Endothelial cell of umbilical vein (primary cell): ENCODE measurements around the gene PARD6G. TPM values are rescaled to one million over a fixed set of nuclear protein-coding genes. Genes with fewer than 3 reads are reported as not detected.

Source experiments
- BruUV-seq: library from RNA; stranded (reverse); fragments of 400-500 nt; replicated peaks from 2 replicates; lab custom pipeline; 2021; lab: Mats Ljungman, UMichigan
- CTCF ChIA-PET: fragments of 300-600, 350-600 bp; sonication (Branson Sonifier 250); formaldehyde crosslinking; loops from one replicate; lab custom pipeline; 2021; ENCODE audit warnings: antibody characterized with exemption, inconsistent platforms; lab: Charles Lee
- POLR2A ChIA-PET: fragments of 300-600, 350-600 bp; sonication (Branson Sonifier 250); formaldehyde crosslinking; loops from one replicate; lab custom pipeline; 2021; ENCODE audit warnings: antibody characterized with exemption, inconsistent platforms; lab: Charles Lee
- DNase-seq: peaks from one replicate; pipeline ENCODE4 v3.0.0-alpha.2; 2011; ENCODE audit warnings: low read depth, low spot score
- FAIRE-seq: peaks from 2 replicates; lab custom pipeline; 2011; peaks lifted over from hg19 to GRCh38; lab: Jason Lieb, UNC
- H2AFZ ChIP-seq: 2 replicates; pipeline ENCODE4 v1.6.0; 2012; ENCODE audit warnings: low read depth, low read length, control low read depth, inconsistent platforms
- H3K27ac ChIP-seq: 2 replicates; pipeline ENCODE4 v1.5.1; 2011; ENCODE audit warnings: low read depth, mild to moderate bottlenecking, control low read depth, low read length, moderate library complexity; ENCODE audit not compliant: insufficient read depth
- H3K27me3 ChIP-seq, 2 experiments: 2 replicates each; pipeline versions ENCODE4 v1.6.0 to v1.6.1; 2011; ENCODE audit warnings: low read length in 2 of 2, mixed read lengths in 1 of 2; ENCODE audit not compliant: control insufficient read depth in 2 of 2, insufficient read depth in 2 of 2
- H3K36me3 ChIP-seq, 2 experiments: 2 replicates in 1 of 2; 3 replicates in 1 of 2; pipeline ENCODE4 v1.5.1; 2011; ENCODE audit warnings: low read length in 2 of 2, mild to moderate bottlenecking in 1 of 2, moderate library complexity in 1 of 2; ENCODE audit not compliant: control insufficient read depth in 2 of 2, insufficient read depth in 2 of 2; ENCODE audit errors: extremely low read depth in 1 of 2
- H3K4me1 ChIP-seq: 3 replicates; pipeline ENCODE4 v1.5.1; 2011; ENCODE audit warnings: mild to moderate bottlenecking, low read length; ENCODE audit not compliant: control insufficient read depth, insufficient read depth; ENCODE audit errors: extremely low read depth
- H3K4me2 ChIP-seq: 2 replicates; pipeline ENCODE4 v1.6.1; 2011; ENCODE audit warnings: low read length, control low read depth, mixed read lengths; ENCODE audit not compliant: insufficient read depth
- H3K4me3 ChIP-seq, 3 experiments: fragments of 200-600 bp in 1 of 3; sonication (generic), shearing (Covaris generic) in 1 of 3; replicated peaks in 1 of 3; 2 replicates each; pipeline ENCODE4 v1.5.1; 2011 to 2016; ENCODE audit warnings: control low read depth in 3 of 3, low read length in 3 of 3, mild to moderate bottlenecking in 2 of 3, inconsistent platforms in 1 of 3, low read depth in 1 of 3, moderate library complexity in 1 of 3; ENCODE audit not compliant: insufficient read depth in 1 of 3
- H3K79me2 ChIP-seq: 2 replicates; pipeline ENCODE4 v1.6.0; 2012; ENCODE audit warnings: low read length, inconsistent platforms; ENCODE audit not compliant: control insufficient read depth, insufficient read depth
- H3K9ac ChIP-seq: replicated peaks from 2 replicates; pipeline ENCODE3; 2011; ENCODE audit warnings: low read length, control low read depth; ENCODE audit not compliant: insufficient read depth; ENCODE audit errors: extremely low read depth
- H3K9me1 ChIP-seq: replicated peaks from 3 replicates; pipeline ENCODE4 v1.6.0; 2011; ENCODE audit warnings: mild to moderate bottlenecking, low read length; ENCODE audit not compliant: control insufficient read depth, insufficient read depth; ENCODE audit errors: extremely low read depth
- H3K9me3 ChIP-seq: replicated peaks from 2 replicates; pipeline ENCODE4 v1.5.1; 2012; ENCODE audit warnings: low read length, inconsistent platforms; ENCODE audit not compliant: control insufficient read depth, insufficient read depth
- H4K20me1 ChIP-seq: replicated peaks from 2 replicates; pipeline ENCODE3; 2011; ENCODE audit warnings: mild to moderate bottlenecking, low read length; ENCODE audit not compliant: control insufficient read depth, insufficient read depth; ENCODE audit errors: extremely low read depth
- CTCF ChIP-seq, 2 donors: IDR thresholded peaks; 1 replicate in 1 of 2; 2 replicates in 1 of 2; pipeline ENCODE4 v1.5.1; 2011; ENCODE audit warnings: low read length in 2 of 2, mild to moderate bottlenecking in 2 of 2, moderate library complexity in 2 of 2, control low read depth in 1 of 2, inconsistent platforms in 1 of 2, low read depth in 1 of 2; ENCODE audit not compliant: insufficient read depth in 1 of 2; ENCODE audit errors: extremely low read depth in 1 of 2
- EZH2 ChIP-seq: IDR thresholded peaks from 2 replicates; pipeline ENCODE4 v1.6.1; 2012; ENCODE audit warnings: borderline replicate concordance, low read depth, mild to moderate bottlenecking, moderate library complexity, low read length, inconsistent platforms; ENCODE audit not compliant: severe bottlenecking
- FOS ChIP-seq: IDR thresholded peaks from 2 replicates; pipeline ENCODE4 v1.6.1; 2011; ENCODE audit warnings: mild to moderate bottlenecking, low read length, moderate library complexity, borderline replicate concordance; ENCODE audit not compliant: insufficient read depth
- GATA2 ChIP-seq: IDR thresholded peaks from 2 replicates; pipeline ENCODE4 v1.7.0; 2011; ENCODE audit warnings: low read depth, mild to moderate bottlenecking, moderate library complexity, mixed read lengths, low read length; ENCODE audit not compliant: insufficient read length, insufficient read depth
- MAX ChIP-seq: IDR thresholded peaks from 2 replicates; pipeline ENCODE4 v1.6.1; 2011; ENCODE audit not compliant: insufficient read depth, insufficient read length
- MYC ChIP-seq: IDR thresholded peaks from one replicate; pipeline ENCODE4 v1.6.1; 2011; ENCODE audit warnings: mild to moderate bottlenecking, low read depth, low read length
- POLR2A ChIP-seq: IDR thresholded peaks from 2 replicates; pipeline ENCODE4 v1.6.1; 2012; ENCODE audit warnings: low read depth, mild to moderate bottlenecking, control low read depth, low read length
- POLR2AphosphoS5 ChIP-seq: IDR thresholded peaks from 2 replicates; pipeline ENCODE4 v1.6.1; 2012; ENCODE audit warnings: low read depth, mild to moderate bottlenecking, control low read depth, low read length, moderate library complexity; ENCODE audit not compliant: insufficient read depth
- dilution Hi-C: fragments of 300-500 bp; cut with MboI; formaldehyde crosslinking; loops from one replicate; pipeline ENCODE4 v1.15.0; 2019; ENCODE audit warnings: low sequenced_read_pairs; ENCODE audit not compliant: extremely low pct_ligation_motif_present
- intact Hi-C: fragments of 100-400 bp; cut with micrococcal nuclease; formaldehyde crosslinking; loops from one replicate; pipeline ENCODE4 v1.10.0; 2022
- polyA plus RNA-seq, 4 experiments: library from polyadenylated mRNA; depleted of rRNA in 3 of 4; stranded (reverse) in 3 of 4; unstranded in 1 of 4; fragments of >200 nt; gene quantifications; 2 replicates each; pipeline versions ENCODE4 v1.2.1 to v1.2.3, GENCODE V29; 2011 to 2012; ENCODE audit warnings: missing spikeins in 1 of 4
- total RNA-seq: library from RNA; stranded (reverse); gene quantifications from 2 replicates; pipeline ENCODE4 v1.2.3, GENCODE V29; 2021

The PARD6G gene
- total and polyA plus RNA-seq, 2 donors (not counting 3 experiments of a cell fraction or from before 2014, with no cell fraction given), result 1.2 to 1.8 TPM

GRCh38 chr18:80167931-80168330 is 79.4 kb downstream of the PARD6G start:
- no peak for TF ChIP-seq POLR2A
- TF ChIP-seq CTCF (IDR thresholded peaks at IDR 0.05; ENCODE audit: extremely low read depth in 1 of 2, insufficient read depth in 1 of 2, low read depth in 1 of 2, low read length in 2 of 2), result no peak
- no peak for TF ChIP-seq GATA2
- no peak for TF ChIP-seq MYC
- Histone ChIP-seq H3K79me2 (no peaks in the 10 kb centered on the region), H3K27ac (no peak overlapping the region), H4K20me1 (no peaks in the 10 kb centered on the region), H3K4me2 (no peak overlapping the region), H3K9me1 (no peaks in the 10 kb centered on the region), H3K27me3 (no peaks in the 10 kb centered on the region), H3K4me3 (no peak overlapping the region), H3K9me3 (no peaks in the 10 kb centered on the region), H3K9ac (no peak overlapping the region), H2AFZ (no peak overlapping the region), H3K36me3 (no peaks in the 10 kb centered on the region), H3K4me1 (no peaks in the 10 kb centered on the region)
- dilution Hi-C loops, result no loop called here
- no TSS peak for BruUV-seq
- FAIRE-seq (no peak), DNase-seq (no peak)
- CTCF ChIA-PET, result interaction anchor here (4.6 kb wide), 1 partner anchor 10 kb away, joined by 53 read pairs; no protein-coding TSS in a partner anchor
- intact Hi-C loops, result no loop called here
- POLR2A ChIA-PET, result no interaction called here

- FAIRE-seq (no peak), DNase-seq (no peak)
- H3K36me3 ChIP-seq, result no peaks in the 10 kb centered on the region
- no peaks in the 10 kb centered on the region for H3K4me1 ChIP-seq
- no peaks in the 10 kb centered on the region for H3K9me1 ChIP-seq
- H3K79me2 ChIP-seq, result no peaks in the 10 kb centered on the region
- no peak overlapping the region for H2AFZ ChIP-seq
- no peak overlapping the region for H3K4me3 ChIP-seq
- intact Hi-C loops, result no loop called here
- no peaks in the 10 kb centered on the region for H4K20me1 ChIP-seq
- BruUV-seq, result no TSS peak
- dilution Hi-C loops, result no loop called here
- ChIA-PET CTCF (interaction anchor here (4.6 kb wide), 1 partner anchor 9 kb away, joined by 53 read pairs; no protein-coding TSS in a partner anchor), POLR2A (no interaction called here)
- no peak for TF ChIP-seq POLR2A
- TF ChIP-seq CTCF (IDR thresholded peaks at IDR 0.05; ENCODE audit: extremely low read depth in 1 of 2, insufficient read depth in 1 of 2, low read depth in 1 of 2, low read length in 2 of 2), result no peak
- no peak for TF ChIP-seq EZH2
- no peak for TF ChIP-seq MAX
- TF ChIP-seq FOS, result no peak
- TF ChIP-seq MYC, result no peak
- TF ChIP-seq POLR2AphosphoS5, result no peak
- no peak overlapping the region for H3K4me2 ChIP-seq
- H3K27ac ChIP-seq, result no peak overlapping the region
- no peaks in the 10 kb centered on the region for H3K9me3 ChIP-seq
- no peak overlapping the region for H3K9ac ChIP-seq
- no peaks in the 10 kb centered on the region for H3K27me3 ChIP-seq
Observed at GRCh38 chr18:80167331-80167730, 80.0 kb downstream of the PARD6G start.
